Ureter (tissue), 1 donor: ENCODE results near the gene PNPLA1. TPM values are rescaled to one million over a fixed set of nuclear protein-coding genes. Genes with fewer than 3 reads are reported as not detected.

Source experiments
- DNase-seq: peaks from one replicate; pipeline ENCODE4 v3.0.0-alpha.2; 2020; ENCODE audit warnings: low spot score
- total RNA-seq: library from RNA; stranded (reverse); gene quantifications from one replicate; pipeline ENCODE4 v1.2.4, GENCODE V29; 2023
- donor health status: DM: yes; HTN: yes; CAD: no.

Gene PNPLA1
- total RNA-seq, 1 donor from 2014 or later, result 0.21 TPM

- DNase-seq, result no peak
Observed at GRCh38 chr6:36315921-36316320, 46.1 kb downstream of the PNPLA1 start.

DNA sequence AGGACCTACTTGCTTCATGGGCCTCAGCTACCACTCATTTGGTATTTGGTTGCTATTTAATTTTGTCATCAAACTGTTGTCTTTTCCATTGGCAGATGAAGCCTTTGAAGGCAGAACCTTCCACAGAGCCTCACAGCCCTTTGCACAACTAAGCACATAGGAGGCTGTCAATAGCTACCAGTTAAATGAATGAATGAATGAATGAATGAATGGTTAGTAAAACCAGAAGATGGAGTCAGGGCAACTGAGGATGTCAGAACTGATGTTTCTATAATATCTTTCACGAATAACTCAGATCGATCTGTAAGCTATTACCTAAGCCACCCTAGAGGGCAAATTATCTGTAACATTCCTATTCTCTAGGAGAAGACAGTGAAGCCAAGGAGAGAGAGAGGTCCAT is 47.8 kb downstream of the PNPLA1 start:
- no peak for DNase-seq

DNA sequence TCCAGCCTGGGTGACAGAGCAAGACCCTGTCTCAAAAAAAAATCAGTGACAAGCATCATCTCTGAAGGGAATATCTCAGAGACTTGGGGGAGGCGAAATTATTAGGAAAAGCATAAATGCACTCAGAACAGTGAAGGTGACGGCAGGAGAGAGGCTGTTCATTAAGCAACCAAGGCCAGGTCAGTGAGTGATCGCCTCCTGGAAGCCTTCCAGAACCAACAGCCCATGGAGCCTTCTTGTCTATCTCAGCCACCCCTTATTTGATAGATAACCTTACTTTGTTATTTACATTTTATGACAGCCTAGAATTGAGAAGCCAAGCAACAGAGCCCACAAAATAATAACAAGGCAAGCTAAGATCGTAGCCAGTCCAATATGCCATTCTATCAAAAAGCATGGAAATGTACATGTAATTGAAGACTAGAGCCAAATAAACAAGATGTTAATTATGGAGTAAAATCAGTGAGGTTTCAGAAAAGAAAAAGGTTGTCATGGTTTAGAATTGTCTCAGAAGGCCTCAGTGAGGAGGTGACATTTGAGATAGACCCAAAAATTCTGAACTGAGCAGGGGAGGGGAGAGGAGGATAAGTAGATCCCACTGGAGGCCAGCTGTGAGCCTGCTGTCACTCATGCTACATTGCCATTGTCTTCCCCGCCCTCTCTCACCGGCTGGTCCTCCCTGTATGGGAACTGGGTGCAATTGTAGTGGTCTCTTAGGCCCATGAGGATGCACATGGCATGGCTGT is 49.0 kb downstream of the PNPLA1 start:
- no peak for DNase-seq

- no peak for DNase-seq
Observed at GRCh38 chr6:36319436-36319762, 49.5 kb downstream of the PNPLA1 start.

- DNase-seq, result no peak
Observed at GRCh38 chr6:36319821-36320220, 50.0 kb downstream of the PNPLA1 start.

- DNase-seq, result no peak
Observed at GRCh38 chr6:36320475-36320874, 50.6 kb downstream of the PNPLA1 start.

DNA sequence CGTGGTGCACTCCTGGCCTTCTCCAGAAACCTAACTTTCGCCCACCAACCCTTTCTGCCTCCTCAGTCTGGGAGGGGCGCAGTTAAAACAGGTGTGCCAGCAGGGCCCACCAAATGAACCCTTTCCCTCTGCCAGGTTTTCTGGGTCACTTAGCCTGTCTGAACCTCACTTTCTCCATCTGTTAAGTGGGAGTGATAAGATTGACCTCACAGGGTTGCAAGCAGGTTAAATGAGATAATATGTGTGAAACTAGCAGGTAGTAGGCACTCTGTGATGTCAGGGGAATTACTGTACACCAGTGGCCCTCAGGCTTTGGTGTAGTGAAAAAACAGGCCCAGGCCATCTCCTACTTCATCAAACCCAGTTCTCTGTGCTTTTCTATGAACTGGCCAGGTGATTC is 52.7 kb downstream of the PNPLA1 start:
- no peak for DNase-seq

DNA sequence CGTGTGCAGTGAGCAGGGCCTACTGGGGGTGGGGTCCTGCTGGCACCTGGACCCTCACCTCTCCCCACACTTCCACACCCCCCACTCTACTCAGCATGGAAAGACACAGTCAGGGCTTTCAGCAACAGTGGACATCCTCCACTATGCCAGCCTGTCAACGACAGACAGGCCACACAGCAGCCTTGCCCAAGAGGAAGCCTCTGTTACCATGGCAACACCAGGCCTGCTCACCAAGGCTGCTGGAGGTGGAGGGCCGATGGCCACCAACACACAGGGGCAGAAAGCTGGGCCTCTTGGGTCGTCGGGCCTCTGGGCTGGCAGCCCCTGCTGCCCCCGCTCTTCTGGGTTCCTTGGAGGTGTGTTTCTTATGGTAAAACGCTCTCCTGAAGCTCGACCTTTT is 53.2 kb downstream of the PNPLA1 start:
- DNase-seq, result no peak

DNA sequence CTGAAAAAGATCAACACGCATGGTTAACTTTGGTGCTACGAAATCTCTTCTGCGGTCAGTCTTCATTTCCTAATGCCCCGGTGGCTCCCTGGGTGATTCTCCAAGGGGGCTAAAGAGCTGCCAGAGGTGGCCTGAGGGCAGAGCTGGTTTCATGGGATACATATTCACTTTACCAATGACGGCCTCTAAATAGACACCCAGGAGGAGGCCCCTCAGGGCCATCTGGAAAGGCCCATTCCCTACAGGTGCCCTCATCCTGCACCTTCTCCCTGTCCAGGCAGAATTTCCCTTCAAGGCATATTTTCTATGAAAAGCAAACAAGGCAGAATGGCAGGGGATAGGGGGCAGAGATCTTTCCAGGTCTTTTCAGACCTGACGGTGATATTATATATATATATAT is 54.3 kb downstream of the PNPLA1 start:
- DNase-seq, result no peak

- DNase-seq, result no peak
Observed at GRCh38 chr6:36324715-36325114, 54.9 kb downstream of the PNPLA1 start.

- no peak for DNase-seq
Observed at GRCh38 chr6:36326356-36326995, 56.6 kb downstream of the PNPLA1 start.

DNA sequence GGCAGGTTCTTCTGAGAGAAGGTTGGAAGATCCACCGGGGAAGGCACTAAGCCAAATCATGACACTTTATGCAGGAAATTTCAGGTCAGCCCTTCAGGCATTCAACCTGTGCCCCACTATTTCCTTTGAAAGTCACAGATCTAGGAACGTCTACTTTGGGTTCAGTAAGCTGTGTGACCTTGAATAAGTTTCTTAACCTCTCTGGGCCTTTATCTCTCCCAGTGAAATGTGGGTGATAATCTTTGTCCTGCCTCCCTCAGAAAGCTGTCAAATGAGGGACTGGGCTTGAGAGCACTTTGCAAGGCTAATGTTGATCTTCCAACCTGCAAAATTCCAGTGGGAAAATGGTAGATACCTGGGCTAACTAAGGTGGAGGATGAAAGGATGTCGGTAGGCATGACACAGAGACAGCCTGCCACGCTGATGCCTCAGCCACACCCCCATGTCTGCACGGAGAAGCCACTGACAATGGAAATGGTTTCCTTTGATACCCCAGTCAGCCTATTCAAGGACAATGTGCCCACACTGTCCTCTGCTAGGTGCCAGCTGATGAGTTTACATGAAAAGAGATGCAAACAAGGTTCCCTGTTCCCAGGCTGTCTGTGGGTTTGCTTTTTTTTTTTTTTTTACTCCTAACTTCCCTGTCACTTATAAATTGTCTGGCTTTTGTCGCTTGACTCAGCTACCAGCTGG is 57.5 kb downstream of the PNPLA1 start:
- DNase-seq, result no peak

- DNase-seq, result no peak
Observed at GRCh38 chr6:36327919-36328236, 58.0 kb downstream of the PNPLA1 start.

GRCh38 chr6:36328600-36328999 is 58.7 kb downstream of the PNPLA1 start:
- DNase-seq, result no peak

- DNase-seq, result no peak
Observed at GRCh38 chr6:36329798-36330291, 60.0 kb downstream of the PNPLA1 start.

DNA sequence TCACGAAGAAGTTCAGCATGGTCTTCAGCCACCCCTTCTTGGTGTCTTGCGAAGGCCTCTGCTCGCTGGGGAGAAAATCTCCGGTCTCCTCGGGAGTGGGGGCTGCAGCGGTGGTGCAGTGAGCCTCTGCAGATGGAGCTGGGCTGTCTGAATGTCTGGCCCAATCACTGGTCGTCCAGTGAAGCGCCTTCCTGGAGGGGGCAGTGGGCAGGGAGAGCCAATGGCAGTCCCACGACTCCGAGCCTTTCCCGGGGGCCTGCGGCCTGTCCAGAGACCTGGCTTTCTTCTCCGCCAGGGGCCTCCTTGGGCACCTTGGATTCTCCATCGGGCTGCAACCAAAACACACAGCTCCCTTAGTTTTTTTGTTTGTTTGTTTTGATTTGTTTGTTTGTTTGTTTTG is 60.5 kb downstream of the PNPLA1 start:
- DNase-seq, result no peak

GRCh38 chr6:36331381-36331780 is 61.5 kb downstream of the PNPLA1 start:
- DNase-seq, result no peak

DNA sequence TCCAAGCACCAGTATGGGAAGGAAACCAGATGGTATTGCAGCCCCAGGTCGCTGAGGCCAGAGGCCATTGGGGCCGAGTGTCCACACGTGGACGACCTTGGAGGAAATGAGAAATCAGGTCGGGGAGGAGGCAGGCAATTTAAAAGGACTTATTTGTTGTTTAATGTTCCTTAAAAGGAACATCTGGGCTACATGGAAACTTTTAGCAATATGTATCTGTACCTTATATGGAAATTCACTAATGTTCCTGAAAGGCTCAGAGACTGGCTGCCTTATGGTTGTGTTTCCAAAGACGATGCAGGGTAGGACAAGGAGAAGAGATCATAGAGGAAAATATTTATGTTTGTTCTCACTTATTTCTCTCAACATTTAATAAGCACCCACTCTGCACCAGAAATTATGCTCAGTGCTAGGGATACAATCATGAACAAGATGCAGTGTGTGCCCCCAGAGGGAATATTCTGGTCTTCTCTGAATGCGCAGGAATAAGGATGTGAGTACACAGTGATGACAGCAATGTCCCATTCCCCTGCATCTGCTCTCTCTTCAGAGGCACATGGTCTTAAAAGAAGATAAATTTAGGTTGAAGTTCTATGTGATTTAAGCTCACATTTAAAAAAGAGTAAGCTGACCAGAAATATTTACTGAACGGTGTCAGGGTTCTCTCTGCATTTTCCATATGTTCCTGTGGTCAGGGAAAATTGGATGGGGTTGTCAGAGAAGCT is 63.5 kb downstream of the PNPLA1 start:
- no peak for DNase-seq

DNA sequence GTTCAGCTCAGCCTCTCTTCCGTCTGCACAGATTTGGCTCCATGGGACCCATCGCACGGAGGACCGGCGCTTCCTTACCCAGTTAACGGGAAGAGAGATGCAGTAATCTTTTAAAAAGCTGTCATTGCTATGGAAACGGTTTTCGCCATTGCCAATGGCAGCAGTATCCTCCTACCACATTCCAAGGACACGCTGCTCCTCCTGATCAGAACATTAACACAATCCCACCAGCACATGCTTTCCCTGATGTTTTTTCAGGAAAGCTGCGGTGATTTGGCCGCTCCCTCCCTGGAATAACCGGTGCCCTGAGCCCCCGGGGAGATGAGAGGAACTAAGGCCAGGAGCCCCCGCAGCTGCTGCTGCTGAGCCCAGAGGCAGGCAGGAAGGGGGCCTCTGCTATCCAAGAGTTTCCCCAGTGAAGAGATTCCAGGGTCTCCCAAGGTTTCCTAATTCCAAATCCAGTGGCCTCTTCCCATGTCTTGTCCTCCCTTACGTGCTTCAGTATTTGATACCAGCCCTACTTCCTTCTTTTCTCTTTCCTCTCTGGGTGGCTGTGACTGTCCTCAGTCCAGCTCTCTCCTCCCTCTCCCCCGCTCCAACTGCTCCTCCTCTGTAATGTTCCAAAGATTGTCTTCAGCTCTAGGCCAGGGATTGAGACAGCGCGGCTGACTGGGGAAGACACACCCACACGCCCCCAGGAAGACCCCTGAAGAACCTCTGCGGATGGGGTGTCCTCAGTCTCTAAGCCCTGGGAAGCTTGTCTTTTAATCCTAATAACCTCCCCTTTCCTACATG is 64.3 kb downstream of the PNPLA1 start:
- no peak for DNase-seq

GRCh38 chr6:36334832-36335459 is 65.1 kb downstream of the PNPLA1 start:
- no peak for DNase-seq
